Stomach smooth muscle (tissue), 2 donors: ENCODE results near the gene GGCX.

Experiments used
- H3K27ac ChIP-seq: one replicate; pipeline ENCODE4 v1.7.0; 2013; ENCODE audit warnings: mild to moderate bottlenecking, low read length, inconsistent platforms
- H3K27me3 ChIP-seq, 2 donors: one replicate each; pipeline ENCODE4 v1.7.0; 2013; ENCODE audit warnings: low read length in 2 of 2; ENCODE audit not compliant: insufficient read depth in 2 of 2, control insufficient read depth in 1 of 2
- H3K36me3 ChIP-seq, 2 donors: one replicate each; pipeline ENCODE4 v1.7.0; 2013; ENCODE audit warnings: low read length in 2 of 2; ENCODE audit not compliant: control insufficient read depth in 2 of 2, insufficient read depth in 2 of 2
- H3K4me1 ChIP-seq: one replicate; pipeline ENCODE4 v1.7.0; 2013; ENCODE audit warnings: low read length; ENCODE audit not compliant: control insufficient read depth, insufficient read depth
- H3K4me3 ChIP-seq, 2 donors: one replicate each; pipeline ENCODE4 v1.7.0; 2013; ENCODE audit warnings: low read length in 2 of 2
- H3K9ac ChIP-seq, 2 donors: one replicate each; pipeline ENCODE4 v1.7.0; 2013; ENCODE audit warnings: low read length in 2 of 2, mild to moderate bottlenecking in 1 of 2
- H3K9me3 ChIP-seq, 2 donors: one replicate each; pipeline ENCODE4 v1.7.0; 2013; ENCODE audit warnings: low read length in 2 of 2; ENCODE audit not compliant: control insufficient read depth in 2 of 2
- donor health status: healthy.
- donor health status: Pancreatic carcinoma.

The GGCX gene

GRCh38 chr2:85527787-85528186 lies 33.5 kb downstream of the GGCX start:
- Histone ChIP-seq H3K4me3 (no peak overlapping the region), H3K36me3 (no peaks in the 10 kb centered on the region), H3K9ac (no peak overlapping the region), H3K27me3 (no peaks in the 10 kb centered on the region), H3K27ac (no peak overlapping the region), H3K9me3 (no peaks in the 10 kb centered on the region), H3K4me1 (peaks cover 21% of the 10 kb centered on the region)

GRCh38 chr2:85525567-85525966 lies 35.7 kb downstream of the GGCX start:
- H3K36me3 ChIP-seq: no peaks in the 10 kb centered on the region
- no peaks in the 10 kb centered on the region for H3K27me3 ChIP-seq
- H3K9ac ChIP-seq: no peak overlapping the region
- H3K27ac ChIP-seq: peak overlapping the region; percentile 76
- no peaks in the 10 kb centered on the region for H3K9me3 ChIP-seq
- H3K4me1 ChIP-seq: peaks cover 21% of the 10 kb centered on the region
- no peak overlapping the region for H3K4me3 ChIP-seq

GRCh38 chr2:85525029-85525428 lies 36.3 kb downstream of the GGCX start:
- Histone ChIP-seq H3K27ac (peak overlapping the region; percentile 76), H3K36me3 (no peaks in the 10 kb centered on the region), H3K27me3 (no peaks in the 10 kb centered on the region), H3K4me3 (no peak overlapping the region), H3K9ac (peak overlapping the region in 1 of 2 donors; percentile 31), H3K4me1 (peaks cover 21% of the 10 kb centered on the region), H3K9me3 (no peaks in the 10 kb centered on the region)

- Histone ChIP-seq H3K4me3 (no peak overlapping the region), H3K36me3 (no peaks in the 10 kb centered on the region), H3K9ac (peak overlapping the region; percentile 31 to 69), H3K27me3 (no peaks in the 10 kb centered on the region), H3K9me3 (no peaks in the 10 kb centered on the region), H3K4me1 (peaks cover 21% of the 10 kb centered on the region), H3K27ac (peak overlapping the region; percentile 76)
These were observed 36.9 kb downstream of the GGCX start for GRCh38 chr2:85524336-85524908.

GRCh38 chr2:85523903-85524335 lies 37.4 kb downstream of the GGCX start:
- Histone ChIP-seq H3K4me3 (peak overlapping the region in 1 of 2 donors; percentile 8), H3K9me3 (no peaks in the 10 kb centered on the region), H3K9ac (peak overlapping the region; percentile 30 to 69), H3K4me1 (peaks cover 21% of the 10 kb centered on the region), H3K36me3 (no peaks in the 10 kb centered on the region), H3K27ac (peak overlapping the region; percentile 76), H3K27me3 (no peaks in the 10 kb centered on the region)

GRCh38 chr2:85523062-85523902 lies 38.0 kb downstream of the GGCX start:
- Histone ChIP-seq H3K27ac (peak overlapping the region; percentile 76), H3K4me3 (peak overlapping the region in 1 of 2 donors; percentile 8), H3K36me3 (no peaks in the 10 kb centered on the region), H3K9ac (peak overlapping the region; percentile 30 to 69), H3K9me3 (no peaks in the 10 kb centered on the region), H3K27me3 (no peaks in the 10 kb centered on the region), H3K4me1 (peaks cover 21% of the 10 kb centered on the region)

GRCh38 chr2:85522090-85522647 lies 39.1 kb downstream of the GGCX start:
- no peaks in the 10 kb centered on the region for H3K27me3 ChIP-seq
- no peak overlapping the region for H3K9ac ChIP-seq
- H3K9me3 ChIP-seq: no peaks in the 10 kb centered on the region
- H3K4me3 ChIP-seq: no peak overlapping the region
- H3K27ac ChIP-seq: no peak overlapping the region
- no peaks in the 10 kb centered on the region for H3K36me3 ChIP-seq
- peaks cover 21% of the 10 kb centered on the region for H3K4me1 ChIP-seq

- Histone ChIP-seq H3K4me1 (no peaks in the 10 kb centered on the region), H3K4me3 (no peak overlapping the region), H3K9me3 (no peaks in the 10 kb centered on the region), H3K27me3 (no peaks in the 10 kb centered on the region), H3K27ac (no peak overlapping the region), H3K36me3 (no peaks in the 10 kb centered on the region), H3K9ac (no peak overlapping the region)
These were observed 44.5 kb downstream of the GGCX start for GRCh38 chr2:85516653-85517389.

GRCh38 chr2:85514323-85514722 lies 47.0 kb downstream of the GGCX start:
- H3K27me3 ChIP-seq: no peaks in the 10 kb centered on the region
- H3K9me3 ChIP-seq: no peaks in the 10 kb centered on the region
- no peak overlapping the region for H3K4me3 ChIP-seq
- no peaks in the 10 kb centered on the region for H3K36me3 ChIP-seq
- no peak overlapping the region for H3K27ac ChIP-seq
- H3K9ac ChIP-seq: no peak overlapping the region
- peaks cover 3% of the 10 kb centered on the region for H3K4me1 ChIP-seq

- Histone ChIP-seq H3K9me3 (no peaks in the 10 kb centered on the region), H3K27me3 (no peaks in the 10 kb centered on the region), H3K4me1 (peaks cover 6% of the 10 kb centered on the region), H3K9ac (no peak overlapping the region), H3K4me3 (no peak overlapping the region), H3K27ac (no peak overlapping the region), H3K36me3 (no peaks in the 10 kb centered on the region)
These were observed 50.1 kb downstream of the GGCX start for GRCh38 chr2:85511008-85511811.
